Trophoblast cell (in vitro differentiated cells and primary cell): ENCODE measurements around the gene KLF7. TPM values are rescaled to one million over a fixed set of nuclear protein-coding genes. Genes with fewer than 3 reads are reported as not detected.

Experiments
- DNase-seq, 2 donors: peaks; one replicate each; pipeline ENCODE4 v3.0.0-alpha.2; 2016
- H2AFZ ChIP-seq: 2 replicates; pipeline ENCODE4 v1.6.1; 2013; ENCODE audit warnings: low read length, moderate library complexity, mild to moderate bottlenecking; ENCODE audit not compliant: insufficient read depth, poor library complexity
- H2AK5ac ChIP-seq: 2 replicates; pipeline ENCODE4 v1.6.1; 2013; ENCODE audit warnings: mild to moderate bottlenecking, low read length
- H2BK120ac ChIP-seq: 2 replicates; pipeline ENCODE4 v1.6.1; 2013; ENCODE audit warnings: low read length, mild to moderate bottlenecking, moderate library complexity; ENCODE audit not compliant: insufficient read depth, poor library complexity
- H2BK12ac ChIP-seq: 2 replicates; pipeline ENCODE4 v1.6.1; 2013; ENCODE audit warnings: mild to moderate bottlenecking, low read length, moderate library complexity
- H2BK5ac ChIP-seq: 2 replicates; pipeline ENCODE4 v1.6.1; 2013; ENCODE audit warnings: low read length, low read depth, moderate library complexity, mild to moderate bottlenecking; ENCODE audit not compliant: poor library complexity
- H3K14ac ChIP-seq: 2 replicates; pipeline ENCODE4 v1.6.1; 2013; ENCODE audit warnings: mild to moderate bottlenecking, low read length
- H3K18ac ChIP-seq: 2 replicates; pipeline ENCODE4 v1.6.1; 2013; ENCODE audit warnings: mild to moderate bottlenecking, low read length
- H3K23ac ChIP-seq: 2 replicates; pipeline ENCODE4 v1.6.1; 2013; ENCODE audit warnings: low read length
- H3K27ac ChIP-seq: 2 replicates; pipeline ENCODE4 v1.5.1; 2013; ENCODE audit warnings: low read depth, mild to moderate bottlenecking, inconsistent platforms, low read length, moderate library complexity
- H3K27me3 ChIP-seq: 2 replicates; pipeline ENCODE4 v1.6.1; 2013; ENCODE audit warnings: inconsistent platforms, mild to moderate bottlenecking, low read length, moderate library complexity; ENCODE audit not compliant: insufficient read depth
- H3K36me3 ChIP-seq, 2 experiments: 1 replicate in 1 of 2; 2 replicates in 1 of 2; pipeline ENCODE4 v1.6.1; 2013; ENCODE audit warnings: low read length in 2 of 2, mild to moderate bottlenecking in 2 of 2, moderate library complexity in 1 of 2; ENCODE audit not compliant: insufficient read depth in 2 of 2, control insufficient read depth in 1 of 2
- H3K4ac ChIP-seq: 2 replicates; pipeline ENCODE4 v1.6.1; 2013; ENCODE audit warnings: low read depth, mild to moderate bottlenecking, low read length, moderate library complexity
- H3K4me1 ChIP-seq, 2 experiments: 1 replicate in 1 of 2; 2 replicates in 1 of 2; pipeline ENCODE4 v1.6.1; 2013; ENCODE audit warnings: low read length in 2 of 2, mild to moderate bottlenecking in 2 of 2, moderate library complexity in 1 of 2; ENCODE audit not compliant: insufficient read depth in 2 of 2, control insufficient read depth in 1 of 2
- H3K4me2 ChIP-seq: 2 replicates; pipeline ENCODE4 v1.6.1; 2013; ENCODE audit warnings: inconsistent platforms, mild to moderate bottlenecking, low read length, moderate library complexity
- H3K4me3 ChIP-seq: 2 replicates; pipeline ENCODE4 v1.5.1; 2013; ENCODE audit warnings: mild to moderate bottlenecking, low read depth, low read length, inconsistent platforms
- H3K79me1 ChIP-seq: one replicate; pipeline ENCODE4 v1.6.1; 2013; ENCODE audit warnings: low read length
- H3K79me2 ChIP-seq: 2 replicates; pipeline ENCODE4 v1.6.1; 2013; ENCODE audit warnings: low read length, mild to moderate bottlenecking; ENCODE audit not compliant: control insufficient read depth, insufficient read depth, poor library complexity
- H3K9ac ChIP-seq: 2 replicates; pipeline ENCODE4 v1.6.1; 2013; ENCODE audit warnings: mild to moderate bottlenecking, low read length
- H3K9me3 ChIP-seq: 2 replicates; pipeline ENCODE4 v1.6.1; 2013; ENCODE audit warnings: low read depth, mild to moderate bottlenecking, control low read depth, inconsistent platforms, low read length; ENCODE audit not compliant: insufficient read depth
- H4K12ac ChIP-seq: 2 replicates; pipeline ENCODE4 v1.6.1; 2013; ENCODE audit warnings: low read depth, mild to moderate bottlenecking, low read length, moderate library complexity
- H4K8ac ChIP-seq: 2 replicates; pipeline ENCODE4 v1.6.1; 2013; ENCODE audit warnings: low read depth, mild to moderate bottlenecking, low read length, moderate library complexity
- H4K91ac ChIP-seq: one replicate; pipeline ENCODE4 v1.6.1; 2013; ENCODE audit warnings: low read depth, mild to moderate bottlenecking, low read length, moderate library complexity
- WGBS: extraction: QIAGEN DNeasy Blood & Tissue Kit; methylation state at CpG from one replicate; pipeline ENCODE4 v1.1.7; 2013; ENCODE audit warnings: missing lambda C conversion rate; ENCODE audit not compliant: insufficient read length, insufficient coverage; ENCODE audit errors: extremely low coverage; 5-methylcytosine and 5-hydroxymethylcytosine counted together
- polyA plus RNA-seq: library from polyadenylated mRNA; stranded (reverse); fragments of 200-250 nt; gene quantifications from 2 replicates; pipeline ENCODE4 v1.2.3, GENCODE V29; 2013

The KLF7 gene
- polyA plus RNA-seq, result 9.9 and 12.7 TPM in 2 replicates

GRCh38 chr2:207165121-207166038 is at the start of gene KLF7:
Gene KLF7 (minus strand): TSS chr2:207165948. CDS start chr2:207165568, 380 bp downstream.
- peaks cover 7 to 10% of the 10 kb centered on the region in 2 experiments for H3K4me1 ChIP-seq
- peaks cover 31% of the 10 kb centered on the region for H3K79me1 ChIP-seq
- peak; percentile 54 to 67 for DNase-seq
- H4K8ac ChIP-seq, result peak within 1 kb of the TSS; percentile 94
- no peaks in the 10 kb centered on the region for H3K9me3 ChIP-seq
- peak within 1 kb of the TSS; percentile 100 for H3K9ac ChIP-seq
- peak within 1 kb of the TSS; percentile 97 for H2AK5ac ChIP-seq
- H3K27me3 ChIP-seq, result no peaks in the 10 kb centered on the region
- H3K23ac ChIP-seq, result no peak within 1 kb of the TSS
- peak within 1 kb of the TSS; percentile 99 for H4K91ac ChIP-seq
- H2BK12ac ChIP-seq, result peak within 1 kb of the TSS; percentile 84
- peak within 1 kb of the TSS; percentile 88 for H3K4me2 ChIP-seq
- peak within 1 kb of the TSS; percentile 99 for H3K18ac ChIP-seq
- peaks cover 16% of the 10 kb centered on the region for H3K79me2 ChIP-seq
- no peaks in the 10 kb centered on the region for H3K36me3 ChIP-seq
- H2BK5ac ChIP-seq, result peak within 1 kb of the TSS; percentile 98
- no CpG with 5 or more reads among the region's 36 CpGs for WGBS
- peak within 1 kb of the TSS; percentile 92 for H3K4ac ChIP-seq
- peak within 1 kb of the TSS; percentile 96 for H2BK120ac ChIP-seq
- H2AFZ ChIP-seq, result peak within 1 kb of the TSS; percentile 43
- H4K12ac ChIP-seq, result peak within 1 kb of the TSS; percentile 94
- H3K27ac ChIP-seq, result peak within 1 kb of the TSS; percentile 100
- peak within 1 kb of the TSS; percentile 86 for H3K4me3 ChIP-seq
- H3K14ac ChIP-seq, result peak within 1 kb of the TSS; percentile 98

GRCh38 chr2:207215308-207215707 is 49.6 kb upstream of the KLF7 start:
- Histone ChIP-seq H3K23ac (no peak overlapping the region), H2BK120ac (no peak overlapping the region), H3K27ac (no peak overlapping the region), H4K8ac (no peak overlapping the region), H2BK12ac (no peak overlapping the region), H3K14ac (no peak overlapping the region), H3K4me2 (no peak overlapping the region), H3K18ac (no peak overlapping the region), H3K36me3 (no peaks in the 10 kb centered on the region), H3K4ac (no peak overlapping the region), H3K9me3 (no peaks in the 10 kb centered on the region), H3K27me3 (no peaks in the 10 kb centered on the region), H4K91ac (no peak overlapping the region), H3K79me1 (no peaks in the 10 kb centered on the region), H4K12ac (no peak overlapping the region), H3K4me1 (no peaks in the 10 kb centered on the region), H3K9ac (no peak overlapping the region), H2AK5ac (no peak overlapping the region), H2AFZ (no peak overlapping the region), H3K79me2 (no peaks in the 10 kb centered on the region), H2BK5ac (no peak overlapping the region), H3K4me3 (no peak overlapping the region)
- DNase-seq, result no peak
- WGBS, result no CpG with 5 or more reads among the region's 2 CpGs

GRCh38 chr2:207214446-207214845 is 48.7 kb upstream of the KLF7 start:
- no peak overlapping the region for H3K23ac ChIP-seq
- H3K4me2 ChIP-seq, result no peak overlapping the region
- H4K8ac ChIP-seq, result no peak overlapping the region
- no peak overlapping the region for H3K18ac ChIP-seq
- H4K12ac ChIP-seq, result no peak overlapping the region
- H3K27me3 ChIP-seq, result no peaks in the 10 kb centered on the region
- H3K9ac ChIP-seq, result no peak overlapping the region
- no peak overlapping the region for H4K91ac ChIP-seq
- H2AK5ac ChIP-seq, result no peak overlapping the region
- no peak overlapping the region for H3K27ac ChIP-seq
- no peak overlapping the region for H2BK5ac ChIP-seq
- no peaks in the 10 kb centered on the region for H3K4me1 ChIP-seq
- no CpG with 5 or more reads among the region's 3 CpGs for WGBS
- no peaks in the 10 kb centered on the region for H3K79me2 ChIP-seq
- H2AFZ ChIP-seq, result no peak overlapping the region
- no peak overlapping the region for H2BK120ac ChIP-seq
- H3K4ac ChIP-seq, result no peak overlapping the region
- DNase-seq, result no peak
- no peak overlapping the region for H3K14ac ChIP-seq
- H3K9me3 ChIP-seq, result no peaks in the 10 kb centered on the region
- H3K4me3 ChIP-seq, result no peak overlapping the region
- H3K36me3 ChIP-seq, result no peaks in the 10 kb centered on the region
- H2BK12ac ChIP-seq, result no peak overlapping the region
- no peaks in the 10 kb centered on the region for H3K79me1 ChIP-seq

DNA sequence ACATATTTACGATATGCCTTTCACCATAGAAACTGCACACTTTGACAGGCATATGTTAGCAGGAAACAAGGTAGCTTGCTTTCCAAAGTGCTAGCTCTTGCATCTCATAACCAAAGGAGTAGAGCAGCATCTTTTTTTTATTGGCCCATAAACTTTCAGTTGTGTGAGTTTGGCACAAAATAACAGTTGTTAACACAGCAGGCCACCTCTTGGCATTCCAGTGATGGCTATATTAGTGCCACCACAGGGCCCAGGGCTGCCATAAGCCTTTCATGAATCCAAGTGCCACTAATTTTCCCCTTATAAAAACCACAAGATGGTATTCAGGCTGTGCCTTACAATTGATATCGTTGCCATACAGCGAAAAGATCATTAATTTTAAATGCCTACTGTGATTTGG is 40.3 kb upstream of the KLF7 start:
- H3K27ac ChIP-seq, result no peak overlapping the region
- H4K12ac ChIP-seq, result no peak overlapping the region
- H2BK120ac ChIP-seq, result no peak overlapping the region
- no peak overlapping the region for H2AK5ac ChIP-seq
- H3K9me3 ChIP-seq, result no peaks in the 10 kb centered on the region
- no peak overlapping the region for H2BK12ac ChIP-seq
- no peak overlapping the region for H4K8ac ChIP-seq
- H2AFZ ChIP-seq, result no peak overlapping the region
- H3K18ac ChIP-seq, result no peak overlapping the region
- H3K4ac ChIP-seq, result no peak overlapping the region
- H3K79me2 ChIP-seq, result no peaks in the 10 kb centered on the region
- H3K4me2 ChIP-seq, result no peak overlapping the region
- no CpG with 5 or more reads among the region's 3 CpGs for WGBS
- H3K27me3 ChIP-seq, result no peaks in the 10 kb centered on the region
- H4K91ac ChIP-seq, result no peak overlapping the region
- DNase-seq, result no peak
- H3K23ac ChIP-seq, result no peak overlapping the region
- no peaks in the 10 kb centered on the region for H3K79me1 ChIP-seq
- no peak overlapping the region for H3K9ac ChIP-seq
- H3K14ac ChIP-seq, result no peak overlapping the region
- no peak overlapping the region for H2BK5ac ChIP-seq
- H3K4me3 ChIP-seq, result no peak overlapping the region
- no peaks in the 10 kb centered on the region for H3K36me3 ChIP-seq
- no peaks in the 10 kb centered on the region for H3K4me1 ChIP-seq
